Right lobe of liver (tissue), 4 donors: ENCODE measurements around the gene SMIM41.

Source experiments
- POLR2A ChIP-seq: fragments of 450-650 bp; IDR thresholded peaks from one replicate; pipeline ENCODE4 v1.6.1; 2017; ENCODE audit warnings: antibody characterized with exemption, mild to moderate bottlenecking
- TF ChIP-seq, protein P1 (sequence below), 4 donors: fragments of 200-600 bp in 3 of 4; fragments of 450-650 bp in 1 of 4; IDR thresholded peaks; one replicate each; pipeline versions ENCODE4 v1.5.1 to v1.8.0; 2016 to 2022; ENCODE audit warnings: antibody characterized with exemption in 4 of 4, mild to moderate bottlenecking in 2 of 4
- donor health status: DM: no; HTN: no; CAD: no.
- donor health status: DM: no; HTN: no; CAD: no.
- donor health status: DM: no; HTN: yes; CAD: no.

DNA sequence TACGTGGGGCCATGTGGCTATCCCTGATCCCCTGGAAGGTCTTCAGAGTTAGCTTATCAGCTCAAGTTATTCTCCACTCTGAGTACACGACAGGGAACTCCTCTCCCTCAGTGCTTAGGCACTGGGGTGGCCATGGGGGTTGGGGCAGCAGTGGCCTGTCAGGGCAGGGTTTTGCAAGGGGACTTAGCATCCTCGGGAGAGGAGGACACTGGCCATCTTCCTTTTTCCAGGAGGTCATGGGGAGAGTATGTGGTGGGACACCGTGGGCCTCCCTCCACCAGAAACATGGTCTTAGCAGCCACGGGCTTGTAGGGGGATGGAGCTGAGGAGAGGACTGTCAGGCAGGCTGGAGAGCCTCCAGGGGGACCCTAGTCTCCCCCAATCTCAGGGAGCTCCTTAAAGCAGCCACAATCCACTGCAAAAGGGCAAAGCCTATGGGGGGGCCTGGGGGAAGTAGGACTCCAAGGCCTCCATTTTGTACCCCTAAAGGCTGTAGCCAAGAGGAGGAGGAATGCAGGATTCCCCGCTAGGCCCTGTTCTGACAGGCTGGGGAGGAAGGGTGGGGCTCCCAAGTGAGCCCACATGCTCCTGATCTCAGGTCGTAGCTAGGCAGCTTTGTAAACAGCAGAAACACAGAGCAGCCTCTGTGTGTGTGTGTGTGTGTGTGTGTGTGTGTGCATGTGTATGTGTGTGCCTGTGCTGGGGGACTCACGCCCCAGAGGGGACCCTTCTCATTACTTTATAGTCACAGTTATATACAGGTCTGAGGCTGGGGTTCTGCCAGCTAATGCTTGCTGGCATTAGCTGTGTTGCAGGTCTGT, 75.8 kb downstream of the SMIM41 start:
- no peak for TF ChIP-seq POLR2A
- TF ChIP-seq, protein P1, sequence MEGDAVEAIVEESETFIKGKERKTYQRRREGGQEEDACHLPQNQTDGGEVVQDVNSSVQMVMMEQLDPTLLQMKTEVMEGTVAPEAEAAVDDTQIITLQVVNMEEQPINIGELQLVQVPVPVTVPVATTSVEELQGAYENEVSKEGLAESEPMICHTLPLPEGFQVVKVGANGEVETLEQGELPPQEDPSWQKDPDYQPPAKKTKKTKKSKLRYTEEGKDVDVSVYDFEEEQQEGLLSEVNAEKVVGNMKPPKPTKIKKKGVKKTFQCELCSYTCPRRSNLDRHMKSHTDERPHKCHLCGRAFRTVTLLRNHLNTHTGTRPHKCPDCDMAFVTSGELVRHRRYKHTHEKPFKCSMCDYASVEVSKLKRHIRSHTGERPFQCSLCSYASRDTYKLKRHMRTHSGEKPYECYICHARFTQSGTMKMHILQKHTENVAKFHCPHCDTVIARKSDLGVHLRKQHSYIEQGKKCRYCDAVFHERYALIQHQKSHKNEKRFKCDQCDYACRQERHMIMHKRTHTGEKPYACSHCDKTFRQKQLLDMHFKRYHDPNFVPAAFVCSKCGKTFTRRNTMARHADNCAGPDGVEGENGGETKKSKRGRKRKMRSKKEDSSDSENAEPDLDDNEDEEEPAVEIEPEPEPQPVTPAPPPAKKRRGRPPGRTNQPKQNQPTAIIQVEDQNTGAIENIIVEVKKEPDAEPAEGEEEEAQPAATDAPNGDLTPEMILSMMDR (IDR thresholded peaks at IDR 0.05), result no peak
